Measurements from ENCODE around the gene CRHR1.

Gene CRHR1

GRCh38 chr17:45870342-45870974 lies 86.3 kb downstream of the CRHR1 start:
- DNase-seq, result no peak

GRCh38 chr17:45871718-45872117 lies 87.6 kb downstream of the CRHR1 start:
- DNase-seq, result no peak

- DNase-seq, result no peak
These were observed 89.6 kb downstream of the CRHR1 start for GRCh38 chr17:45873728-45874127.

GRCh38 chr17:45874151-45874550 lies 90.0 kb downstream of the CRHR1 start:
- DNase-seq, result no peak

GRCh38 chr17:45876539-45876938 lies 92.4 kb downstream of the CRHR1 start:
- no peak for DNase-seq

GRCh38 chr17:45877467-45877866 lies 93.3 kb downstream of the CRHR1 start:
- no peak for DNase-seq

GRCh38 chr17:45883063-45883462 lies 98.9 kb downstream of the CRHR1 start:
- DNase-seq, result no peak

Measured in NCI-H2107 (cell line).